Measurements from ENCODE around the gene RPL36.

Gene RPL36

DNA sequence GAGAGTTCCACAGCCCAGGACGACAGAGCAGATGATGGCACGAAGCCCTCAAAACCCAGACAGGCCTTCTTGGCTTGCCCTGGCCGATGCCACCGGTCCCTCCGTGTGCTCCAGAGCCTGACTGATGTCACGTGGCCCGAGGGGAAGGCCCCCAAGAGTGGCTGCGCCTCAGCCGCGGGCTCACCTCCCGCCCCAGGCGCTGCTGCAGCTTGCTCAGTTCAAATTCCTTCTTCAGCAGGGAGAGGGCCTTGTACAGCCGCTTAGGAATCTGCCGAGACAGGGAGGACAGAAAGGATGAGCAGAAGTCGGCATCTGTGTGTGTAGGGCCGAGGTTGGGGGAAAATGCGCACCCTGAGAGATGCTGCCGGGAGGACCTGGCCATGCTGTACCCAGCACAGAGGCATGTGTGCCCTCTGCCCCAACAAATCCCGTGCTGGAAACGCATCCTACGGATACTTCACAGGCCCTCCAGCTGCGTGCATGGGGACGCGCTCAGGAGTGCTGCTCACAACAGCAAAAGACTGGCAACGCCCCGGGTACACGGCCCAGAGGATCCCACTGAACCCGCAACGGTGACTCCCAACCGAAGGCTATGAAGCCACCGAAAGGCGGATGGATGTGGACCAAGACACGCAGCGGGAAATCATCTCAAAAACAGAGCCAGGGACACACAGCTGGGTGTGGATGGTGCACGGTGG is 16.9 kb downstream of the RPL36 start:
- no peaks in the 10 kb centered on the region for H3K27me3 ChIP-seq (ENCODE audit: insufficient read depth, poor library complexity, severe bottlenecking)
- ATAC-seq (ENCODE audit: low read depth) = no peak
- TF ChIP-seq, protein P1, sequence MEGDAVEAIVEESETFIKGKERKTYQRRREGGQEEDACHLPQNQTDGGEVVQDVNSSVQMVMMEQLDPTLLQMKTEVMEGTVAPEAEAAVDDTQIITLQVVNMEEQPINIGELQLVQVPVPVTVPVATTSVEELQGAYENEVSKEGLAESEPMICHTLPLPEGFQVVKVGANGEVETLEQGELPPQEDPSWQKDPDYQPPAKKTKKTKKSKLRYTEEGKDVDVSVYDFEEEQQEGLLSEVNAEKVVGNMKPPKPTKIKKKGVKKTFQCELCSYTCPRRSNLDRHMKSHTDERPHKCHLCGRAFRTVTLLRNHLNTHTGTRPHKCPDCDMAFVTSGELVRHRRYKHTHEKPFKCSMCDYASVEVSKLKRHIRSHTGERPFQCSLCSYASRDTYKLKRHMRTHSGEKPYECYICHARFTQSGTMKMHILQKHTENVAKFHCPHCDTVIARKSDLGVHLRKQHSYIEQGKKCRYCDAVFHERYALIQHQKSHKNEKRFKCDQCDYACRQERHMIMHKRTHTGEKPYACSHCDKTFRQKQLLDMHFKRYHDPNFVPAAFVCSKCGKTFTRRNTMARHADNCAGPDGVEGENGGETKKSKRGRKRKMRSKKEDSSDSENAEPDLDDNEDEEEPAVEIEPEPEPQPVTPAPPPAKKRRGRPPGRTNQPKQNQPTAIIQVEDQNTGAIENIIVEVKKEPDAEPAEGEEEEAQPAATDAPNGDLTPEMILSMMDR (IDR thresholded peaks at IDR 0.05; ENCODE audit: poor library complexity, severe bottlenecking) = no peak
- no peak for DNase-seq (ENCODE audit: low spot score)
- H3K4me3 ChIP-seq (ENCODE audit: severe bottlenecking) = no peak overlapping the region
- H3K36me3 ChIP-seq (ENCODE audit: low read depth) = peaks cover 64% of the 10 kb centered on the region
- H3K9me3 ChIP-seq (ENCODE audit: severe bottlenecking) = no peaks in the 10 kb centered on the region
- H3K4me1 ChIP-seq (ENCODE audit: insufficient read depth, poor library complexity, severe bottlenecking) = no peaks in the 10 kb centered on the region
- H3K27ac ChIP-seq (ENCODE audit: poor library complexity, severe bottlenecking) = no peak overlapping the region

DNA sequence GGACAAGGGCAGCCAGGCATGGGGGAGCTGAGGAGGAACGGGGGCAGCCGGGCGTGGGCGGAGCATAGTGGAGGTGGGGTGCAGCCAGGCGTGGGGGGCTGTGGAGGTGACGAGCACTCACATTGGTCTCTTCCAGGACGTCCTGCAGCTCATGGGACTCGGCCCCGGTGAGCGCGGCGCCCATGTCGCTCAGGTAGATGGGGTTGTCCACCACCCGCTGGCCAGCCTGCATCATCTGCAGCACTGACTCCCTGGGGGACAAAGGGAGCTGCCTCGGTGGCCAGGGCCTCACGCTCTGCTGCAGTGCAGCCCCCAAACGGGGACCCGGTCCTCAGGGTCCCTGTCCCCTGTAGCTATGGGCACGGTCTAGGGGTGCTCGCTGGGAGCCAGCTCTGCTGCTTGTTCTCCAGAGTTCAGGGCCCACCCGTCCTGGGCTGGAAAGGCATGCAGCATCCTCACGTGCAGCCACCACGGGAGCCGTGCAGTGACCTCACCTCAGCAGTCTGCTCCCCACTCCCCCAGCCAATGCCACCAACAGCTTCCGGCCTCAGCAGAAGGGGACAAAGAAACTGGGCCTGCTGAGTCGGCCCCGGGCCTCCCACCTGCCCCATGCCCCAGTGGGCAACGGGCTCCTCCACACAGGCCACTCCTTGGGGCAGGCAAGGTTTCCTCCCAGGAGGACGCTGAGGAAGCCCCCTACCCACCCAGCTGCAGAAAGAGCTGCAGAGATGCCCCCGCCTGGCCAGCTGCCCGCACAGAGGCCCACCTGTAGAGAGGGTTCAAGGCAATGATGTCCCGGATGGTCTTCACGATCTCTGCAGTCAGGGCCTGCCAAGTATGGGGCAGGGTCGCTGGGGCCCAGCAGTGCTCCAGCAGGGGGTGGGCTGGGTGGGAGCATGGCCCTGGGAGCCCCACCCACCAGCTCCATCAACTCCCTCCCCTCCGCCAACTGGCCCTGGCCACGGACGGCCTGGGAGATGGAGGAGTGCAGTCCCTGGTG is 17.8 kb downstream of the RPL36 start:
- Histone ChIP-seq H3K27me3 (ENCODE audit: insufficient read depth, poor library complexity, severe bottlenecking) (no peaks in the 10 kb centered on the region), H3K36me3 (ENCODE audit: low read depth) (peaks cover 72% of the 10 kb centered on the region), H3K4me3 (ENCODE audit: severe bottlenecking) (no peak overlapping the region), H3K4me1 (ENCODE audit: insufficient read depth, poor library complexity, severe bottlenecking) (no peaks in the 10 kb centered on the region), H3K27ac (ENCODE audit: poor library complexity, severe bottlenecking) (no peak overlapping the region), H3K9me3 (ENCODE audit: severe bottlenecking) (no peaks in the 10 kb centered on the region)
- TF ChIP-seq, protein P1 (IDR thresholded peaks at IDR 0.05; ENCODE audit: poor library complexity, severe bottlenecking) = no peak
- no peak; the same call in 2 of the 3 replicates for ATAC-seq (ENCODE audit: low read depth)
- DNase-seq (ENCODE audit: low spot score) = no peak

DNA sequence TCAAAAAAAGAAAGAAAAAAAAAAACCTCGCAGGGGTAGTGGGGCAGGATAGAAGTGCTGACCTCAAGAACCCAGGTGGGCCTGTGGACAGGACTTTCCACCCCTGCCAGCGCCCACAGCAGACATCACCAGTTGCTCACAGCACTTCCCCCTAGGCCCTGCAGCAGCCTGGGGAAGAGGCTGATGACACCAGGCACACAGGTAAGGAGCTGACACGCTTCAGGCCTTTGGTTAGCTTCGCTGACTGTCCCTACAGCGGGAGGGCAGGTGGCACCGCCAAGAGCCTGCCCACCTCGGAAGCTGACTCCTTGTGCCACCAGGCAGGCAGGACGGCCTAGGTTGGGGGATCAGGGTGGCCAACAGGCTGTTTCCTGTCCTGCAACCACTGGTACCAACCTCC is 20.9 kb downstream of the RPL36 start:
- DNase-seq (ENCODE audit: low spot score) = no peak
- Histone ChIP-seq H3K27me3 (ENCODE audit: insufficient read depth, poor library complexity, severe bottlenecking) (no peaks in the 10 kb centered on the region), H3K4me1 (ENCODE audit: insufficient read depth, poor library complexity, severe bottlenecking) (no peaks in the 10 kb centered on the region), H3K9me3 (ENCODE audit: severe bottlenecking) (no peaks in the 10 kb centered on the region), H3K36me3 (ENCODE audit: low read depth) (peaks cover 58% of the 10 kb centered on the region), H3K27ac (ENCODE audit: poor library complexity, severe bottlenecking) (no peak overlapping the region), H3K4me3 (ENCODE audit: severe bottlenecking) (no peak overlapping the region)
- TF ChIP-seq, protein P1 (IDR thresholded peaks at IDR 0.05; ENCODE audit: poor library complexity, severe bottlenecking) = no peak
- no peak for ATAC-seq (ENCODE audit: low read depth)

DNA sequence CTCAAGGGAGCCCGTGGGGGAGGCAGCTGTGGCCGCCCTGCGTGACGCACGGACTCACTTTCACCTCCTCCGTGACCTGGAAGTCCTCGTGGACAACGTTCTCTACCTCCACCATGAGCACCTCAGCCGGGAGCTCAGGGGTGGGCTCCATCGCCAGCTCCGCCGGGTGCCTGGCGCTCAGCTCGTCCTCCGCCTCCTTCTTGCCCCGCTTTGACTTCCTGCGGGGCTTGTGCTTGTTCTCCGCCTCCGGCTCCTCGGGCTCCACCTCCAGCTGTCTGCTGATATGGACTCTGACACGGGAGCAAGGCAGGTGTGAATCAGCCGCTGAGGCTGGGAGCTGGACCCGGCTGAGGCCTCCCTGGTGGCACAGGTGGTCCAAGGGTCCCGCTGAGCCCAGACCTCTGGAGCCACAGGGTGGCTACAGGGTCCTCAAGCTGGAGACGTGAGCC is 21.6 kb downstream of the RPL36 start:
- no peaks in the 10 kb centered on the region for H3K9me3 ChIP-seq (ENCODE audit: severe bottlenecking)
- DNase-seq (ENCODE audit: low spot score) = no peak
- H3K4me3 ChIP-seq (ENCODE audit: severe bottlenecking) = no peak overlapping the region
- no peaks in the 10 kb centered on the region for H3K27me3 ChIP-seq (ENCODE audit: insufficient read depth, poor library complexity, severe bottlenecking)
- ATAC-seq (ENCODE audit: low read depth) = no peak
- no peaks in the 10 kb centered on the region for H3K4me1 ChIP-seq (ENCODE audit: insufficient read depth, poor library complexity, severe bottlenecking)
- no peak overlapping the region for H3K27ac ChIP-seq (ENCODE audit: poor library complexity, severe bottlenecking)
- TF ChIP-seq, protein P1 (IDR thresholded peaks at IDR 0.05; ENCODE audit: poor library complexity, severe bottlenecking) = no peak
- H3K36me3 ChIP-seq (ENCODE audit: low read depth) = peaks cover 55% of the 10 kb centered on the region

Data from RWPE2 (cell line).